HepG2 (cell line): ENCODE results near the gene LEMD2.

ENCODE experiments used
- CENPX ChIP-seq: sonication (generic); formaldehyde crosslinking; IDR thresholded peaks from 2 replicates; pipeline ENCODE4 v1.9.0; 2021; ENCODE audit warnings: mild to moderate bottlenecking, missing genetic modification reagents, moderate library complexity
- CTCF ChIP-seq: sonication (generic); formaldehyde crosslinking; IDR thresholded peaks from 2 replicates; pipeline ENCODE4 v1.5.0; 2020; ENCODE audit warnings: mild to moderate bottlenecking, missing genetic modification reagents, moderate library complexity
- FOSL2 ChIP-seq: sonication (generic); formaldehyde crosslinking; IDR thresholded peaks from 2 replicates; pipeline ENCODE4 v1.4.0; 2020; ENCODE audit warnings: missing genetic modification reagents
- POLR2AphosphoS5 ChIP-seq: IDR thresholded peaks from 2 replicates; pipeline ENCODE4 v1.6.1; 2012; ENCODE audit warnings: low read depth, low read length
- RFX5 ChIP-seq: IDR thresholded peaks from 2 replicates; pipeline ENCODE4 v1.6.1; 2011; ENCODE audit warnings: low read depth, low read length, improper control_type of control experiment
- ZMYM2 ChIP-seq: sonication (generic); formaldehyde crosslinking; IDR thresholded peaks from 2 replicates; pipeline ENCODE4 v1.8.0; 2022; ENCODE audit warnings: mild to moderate bottlenecking, missing genetic modification reagents
- ZSCAN20 ChIP-seq: sonication (generic); formaldehyde crosslinking; IDR thresholded peaks from 2 replicates; pipeline ENCODE4 v1.4.0; 2020; ENCODE audit warnings: missing genetic modification reagents, mild to moderate bottlenecking, borderline replicate concordance
- TF ChIP-seq, protein P1 (sequence below): sonication (generic); formaldehyde crosslinking; IDR thresholded peaks from 2 replicates; pipeline ENCODE4 v1.4.0; 2020; ENCODE audit warnings: missing genetic modification reagents, borderline replicate concordance
- TF ChIP-seq, protein P2 (sequence below), 2 experiments: IDR thresholded peaks; 2 replicates each; pipeline ENCODE4 v1.6.1; 2011 to 2012; ENCODE audit warnings: low read length in 2 of 2, borderline replicate concordance in 1 of 2, low read depth in 1 of 2, mild to moderate bottlenecking in 1 of 2, moderate library complexity in 1 of 2
- TF ChIP-seq, protein P3 (sequence below): sonication (generic); formaldehyde crosslinking; IDR thresholded peaks from 2 replicates; pipeline ENCODE4 v1.4.0; 2020; ENCODE audit warnings: mild to moderate bottlenecking, missing genetic modification reagents

DNA sequence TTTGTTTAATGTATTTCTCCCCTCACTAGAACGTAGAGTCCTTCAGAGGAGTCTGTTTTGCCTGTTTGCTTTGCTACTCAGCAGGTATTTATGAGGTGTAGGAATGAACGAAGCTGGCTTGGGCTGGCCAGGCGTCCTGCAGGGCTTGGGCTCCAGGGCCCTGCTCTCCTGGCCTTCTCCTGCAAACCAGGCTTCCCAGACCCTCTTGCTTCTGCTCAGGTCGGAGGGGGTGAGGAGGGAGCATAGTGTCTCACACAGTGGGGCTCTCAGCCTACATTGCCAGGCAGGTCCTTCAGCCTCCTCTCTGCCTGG lies 39.5 kb upstream of the LEMD2 start:
- no peak for TF ChIP-seq FOSL2 (CRISPR knock-in tag)
- TF ChIP-seq CTCF (CRISPR knock-in tag): no peak
- TF ChIP-seq POLR2AphosphoS5: no peak
- no peak for TF ChIP-seq CENPX (CRISPR knock-in tag)
- TF ChIP-seq, protein P1, sequence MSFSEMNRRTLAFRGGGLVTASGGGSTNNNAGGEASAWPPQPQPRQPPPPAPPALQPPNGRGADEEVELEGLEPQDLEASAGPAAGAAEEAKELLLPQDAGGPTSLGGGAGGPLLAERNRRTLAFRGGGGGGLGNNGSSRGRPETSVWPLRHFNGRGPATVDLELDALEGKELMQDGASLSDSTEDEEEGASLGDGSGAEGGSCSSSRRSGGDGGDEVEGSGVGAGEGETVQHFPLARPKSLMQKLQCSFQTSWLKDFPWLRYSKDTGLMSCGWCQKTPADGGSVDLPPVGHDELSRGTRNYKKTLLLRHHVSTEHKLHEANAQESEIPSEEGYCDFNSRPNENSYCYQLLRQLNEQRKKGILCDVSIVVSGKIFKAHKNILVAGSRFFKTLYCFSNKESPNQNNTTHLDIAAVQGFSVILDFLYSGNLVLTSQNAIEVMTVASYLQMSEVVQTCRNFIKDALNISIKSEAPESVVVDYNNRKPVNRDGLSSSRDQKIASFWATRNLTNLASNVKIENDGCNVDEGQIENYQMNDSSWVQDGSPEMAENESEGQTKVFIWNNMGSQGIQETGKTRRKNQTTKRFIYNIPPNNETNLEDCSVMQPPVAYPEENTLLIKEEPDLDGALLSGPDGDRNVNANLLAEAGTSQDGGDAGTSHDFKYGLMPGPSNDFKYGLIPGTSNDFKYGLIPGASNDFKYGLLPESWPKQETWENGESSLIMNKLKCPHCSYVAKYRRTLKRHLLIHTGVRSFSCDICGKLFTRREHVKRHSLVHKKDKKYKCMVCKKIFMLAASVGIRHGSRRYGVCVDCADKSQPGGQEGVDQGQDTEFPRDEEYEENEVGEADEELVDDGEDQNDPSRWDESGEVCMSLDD: no peak
- TF ChIP-seq ZMYM2: no peak
- TF ChIP-seq, protein P2, sequence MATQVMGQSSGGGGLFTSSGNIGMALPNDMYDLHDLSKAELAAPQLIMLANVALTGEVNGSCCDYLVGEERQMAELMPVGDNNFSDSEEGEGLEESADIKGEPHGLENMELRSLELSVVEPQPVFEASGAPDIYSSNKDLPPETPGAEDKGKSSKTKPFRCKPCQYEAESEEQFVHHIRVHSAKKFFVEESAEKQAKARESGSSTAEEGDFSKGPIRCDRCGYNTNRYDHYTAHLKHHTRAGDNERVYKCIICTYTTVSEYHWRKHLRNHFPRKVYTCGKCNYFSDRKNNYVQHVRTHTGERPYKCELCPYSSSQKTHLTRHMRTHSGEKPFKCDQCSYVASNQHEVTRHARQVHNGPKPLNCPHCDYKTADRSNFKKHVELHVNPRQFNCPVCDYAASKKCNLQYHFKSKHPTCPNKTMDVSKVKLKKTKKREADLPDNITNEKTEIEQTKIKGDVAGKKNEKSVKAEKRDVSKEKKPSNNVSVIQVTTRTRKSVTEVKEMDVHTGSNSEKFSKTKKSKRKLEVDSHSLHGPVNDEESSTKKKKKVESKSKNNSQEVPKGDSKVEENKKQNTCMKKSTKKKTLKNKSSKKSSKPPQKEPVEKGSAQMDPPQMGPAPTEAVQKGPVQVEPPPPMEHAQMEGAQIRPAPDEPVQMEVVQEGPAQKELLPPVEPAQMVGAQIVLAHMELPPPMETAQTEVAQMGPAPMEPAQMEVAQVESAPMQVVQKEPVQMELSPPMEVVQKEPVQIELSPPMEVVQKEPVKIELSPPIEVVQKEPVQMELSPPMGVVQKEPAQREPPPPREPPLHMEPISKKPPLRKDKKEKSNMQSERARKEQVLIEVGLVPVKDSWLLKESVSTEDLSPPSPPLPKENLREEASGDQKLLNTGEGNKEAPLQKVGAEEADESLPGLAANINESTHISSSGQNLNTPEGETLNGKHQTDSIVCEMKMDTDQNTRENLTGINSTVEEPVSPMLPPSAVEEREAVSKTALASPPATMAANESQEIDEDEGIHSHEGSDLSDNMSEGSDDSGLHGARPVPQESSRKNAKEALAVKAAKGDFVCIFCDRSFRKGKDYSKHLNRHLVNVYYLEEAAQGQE (IDR thresholded peaks at IDR 0.05; ENCODE audit: borderline replicate concordance in 1 of 2, low read depth in 1 of 2, low read length in 2 of 2): no peak
- TF ChIP-seq, protein P3, sequence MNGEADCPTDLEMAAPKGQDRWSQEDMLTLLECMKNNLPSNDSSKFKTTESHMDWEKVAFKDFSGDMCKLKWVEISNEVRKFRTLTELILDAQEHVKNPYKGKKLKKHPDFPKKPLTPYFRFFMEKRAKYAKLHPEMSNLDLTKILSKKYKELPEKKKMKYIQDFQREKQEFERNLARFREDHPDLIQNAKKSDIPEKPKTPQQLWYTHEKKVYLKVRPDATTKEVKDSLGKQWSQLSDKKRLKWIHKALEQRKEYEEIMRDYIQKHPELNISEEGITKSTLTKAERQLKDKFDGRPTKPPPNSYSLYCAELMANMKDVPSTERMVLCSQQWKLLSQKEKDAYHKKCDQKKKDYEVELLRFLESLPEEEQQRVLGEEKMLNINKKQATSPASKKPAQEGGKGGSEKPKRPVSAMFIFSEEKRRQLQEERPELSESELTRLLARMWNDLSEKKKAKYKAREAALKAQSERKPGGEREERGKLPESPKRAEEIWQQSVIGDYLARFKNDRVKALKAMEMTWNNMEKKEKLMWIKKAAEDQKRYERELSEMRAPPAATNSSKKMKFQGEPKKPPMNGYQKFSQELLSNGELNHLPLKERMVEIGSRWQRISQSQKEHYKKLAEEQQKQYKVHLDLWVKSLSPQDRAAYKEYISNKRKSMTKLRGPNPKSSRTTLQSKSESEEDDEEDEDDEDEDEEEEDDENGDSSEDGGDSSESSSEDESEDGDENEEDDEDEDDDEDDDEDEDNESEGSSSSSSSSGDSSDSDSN (CRISPR knock-in tag): no peak
- TF ChIP-seq RFX5: no peak
- no peak for TF ChIP-seq ZSCAN20 (CRISPR knock-in tag)
